ENCODE data around the gene BCL6.

The BCL6 gene

DNA sequence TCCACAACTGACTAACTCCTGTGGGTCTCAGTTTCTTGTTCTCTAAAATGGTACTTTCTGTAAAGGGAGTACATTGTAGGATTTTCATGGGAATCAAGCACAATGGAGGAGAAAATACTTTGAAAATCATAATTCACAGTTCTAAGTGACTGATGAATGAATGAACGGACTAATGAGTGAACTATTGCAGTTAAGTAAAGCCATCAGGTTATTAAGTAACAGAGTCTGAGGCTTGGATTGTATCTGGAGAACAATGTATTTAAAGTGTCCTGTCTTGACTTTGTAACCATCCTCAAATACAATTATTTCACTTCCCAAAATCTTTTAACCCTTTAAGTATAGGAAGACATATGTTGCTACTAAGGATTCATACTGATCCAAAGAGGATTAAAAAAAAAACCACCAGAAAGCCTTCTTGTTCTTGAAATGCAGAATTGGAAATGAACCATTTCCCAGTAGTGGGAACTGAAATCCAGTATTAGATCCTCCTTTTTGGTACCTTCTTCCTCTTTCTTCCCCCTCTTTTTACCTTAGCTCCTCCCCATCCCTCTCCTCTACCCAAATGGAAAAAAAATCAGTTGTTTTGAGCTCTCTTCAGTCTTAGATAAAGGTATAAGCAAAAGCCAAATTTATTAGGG is 13.2 kb upstream of the BCL6 start:
- DNase-seq = no peak

DNA sequence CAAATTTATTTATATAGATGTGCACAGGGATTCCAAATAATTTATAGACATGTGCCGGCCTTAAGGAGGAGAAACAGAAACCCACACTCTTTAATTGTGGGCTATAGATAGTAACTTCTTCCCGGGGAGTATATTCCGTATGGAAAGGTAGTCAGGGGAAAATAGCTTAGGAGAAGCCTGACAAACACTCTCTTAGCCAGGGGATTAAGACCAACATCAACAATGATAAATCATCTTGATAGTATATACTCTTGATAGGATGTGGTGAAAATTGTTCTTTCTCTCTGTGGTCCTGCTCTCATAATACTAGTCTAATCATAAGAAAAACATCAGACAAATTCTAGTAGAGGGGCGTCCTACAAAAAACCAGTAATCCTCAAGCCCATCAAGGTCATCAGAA is 8.2 kb upstream of the BCL6 start:
- no peak for DNase-seq

DNA sequence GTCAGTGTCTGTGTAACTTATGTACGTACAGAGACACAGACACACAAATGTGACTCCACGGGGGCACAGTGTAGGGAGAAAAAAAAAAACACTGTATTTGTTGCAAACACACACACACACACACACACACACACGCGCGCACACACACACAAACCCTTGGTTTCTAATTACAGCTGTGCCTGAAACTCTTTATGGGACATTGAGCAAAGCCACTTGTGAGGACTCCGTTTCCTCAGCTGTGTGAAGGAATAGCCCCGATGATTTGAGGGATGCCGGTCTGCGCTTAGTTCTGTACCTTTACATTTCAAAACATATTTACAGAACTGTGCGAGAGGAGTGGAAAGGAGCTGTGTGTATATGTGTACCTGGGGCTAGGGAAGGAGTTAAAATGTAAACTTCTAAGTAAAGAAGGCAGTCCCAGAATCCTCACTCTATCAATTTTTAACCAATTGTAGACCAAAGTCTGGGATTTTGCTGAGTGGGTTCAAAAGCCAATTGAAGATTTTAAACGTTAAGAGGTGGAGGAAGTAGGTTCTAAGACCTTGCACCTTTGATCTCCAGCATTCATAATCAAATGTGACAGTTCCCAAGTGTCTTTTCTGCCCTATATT is 5.3 kb upstream of the BCL6 start:
- no peak for DNase-seq

DNA sequence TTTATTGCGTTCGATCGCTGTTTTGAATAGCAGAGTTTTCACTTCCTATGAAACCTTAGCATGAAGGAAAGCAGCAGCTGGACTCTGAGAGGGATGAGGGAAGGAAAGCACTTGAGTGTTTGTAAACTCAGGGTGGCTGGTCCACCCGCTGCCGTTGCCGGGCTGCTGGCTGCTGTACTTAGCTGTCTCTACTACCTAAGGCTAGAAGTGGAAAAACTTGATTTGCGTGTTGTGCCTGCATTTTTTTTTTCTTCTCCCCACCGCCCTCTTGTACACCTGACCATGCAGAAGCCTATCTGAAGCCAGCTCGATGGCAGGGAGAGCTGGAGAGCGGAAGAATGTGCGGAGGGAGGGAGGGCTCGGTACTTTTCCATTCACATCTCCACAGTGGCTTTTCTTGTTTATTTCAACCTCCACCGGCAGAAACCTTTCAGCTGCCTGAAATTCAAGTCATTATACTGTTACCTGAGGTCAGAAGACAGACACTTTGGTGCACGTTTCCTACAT is 4.8 kb upstream of the BCL6 start:
- peak; percentile 80 to 90 for DNase-seq

DNA sequence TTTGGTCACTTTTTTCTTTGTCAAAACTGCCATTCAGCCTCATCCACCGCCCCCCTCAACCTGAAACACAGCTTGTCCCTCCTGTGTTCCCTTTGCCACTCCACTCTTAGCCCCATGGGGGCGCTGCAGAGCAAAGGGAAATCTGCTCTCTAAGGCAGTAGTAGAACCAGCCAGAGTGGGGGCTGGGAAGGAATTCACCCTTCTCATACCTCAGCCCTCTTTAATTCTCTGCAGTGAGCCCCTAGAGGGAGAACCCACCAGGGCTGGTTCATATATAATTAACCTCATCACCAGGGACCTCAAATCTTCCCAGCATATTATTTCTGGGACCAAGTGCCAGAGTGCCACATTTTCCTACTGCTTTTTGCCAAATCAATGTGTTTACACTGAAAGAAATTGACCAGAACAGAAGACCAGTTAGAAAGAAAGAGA is 2.8 kb upstream of the BCL6 start:
- peak; percentile 85 for DNase-seq

DNA sequence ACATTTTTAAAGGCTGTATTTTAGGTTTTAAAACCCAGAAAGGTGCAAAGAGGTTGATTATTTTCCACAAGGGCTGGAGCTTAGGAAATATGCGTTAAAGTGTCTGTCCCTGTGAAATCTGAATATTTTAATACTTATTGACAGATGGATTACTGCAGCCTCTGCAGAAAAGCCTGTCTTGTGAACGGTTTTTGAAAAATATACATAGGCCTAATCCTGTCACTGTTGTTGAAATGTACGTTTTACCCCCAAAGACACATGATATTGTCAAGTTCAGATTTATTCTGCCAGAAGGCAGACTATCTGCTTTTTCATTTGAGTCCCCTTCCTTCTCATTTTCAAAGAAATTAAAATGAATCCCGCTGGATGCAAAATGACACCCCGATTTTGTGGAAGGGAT is 2.2 kb upstream of the BCL6 start:
- DNase-seq = no peak

DNA sequence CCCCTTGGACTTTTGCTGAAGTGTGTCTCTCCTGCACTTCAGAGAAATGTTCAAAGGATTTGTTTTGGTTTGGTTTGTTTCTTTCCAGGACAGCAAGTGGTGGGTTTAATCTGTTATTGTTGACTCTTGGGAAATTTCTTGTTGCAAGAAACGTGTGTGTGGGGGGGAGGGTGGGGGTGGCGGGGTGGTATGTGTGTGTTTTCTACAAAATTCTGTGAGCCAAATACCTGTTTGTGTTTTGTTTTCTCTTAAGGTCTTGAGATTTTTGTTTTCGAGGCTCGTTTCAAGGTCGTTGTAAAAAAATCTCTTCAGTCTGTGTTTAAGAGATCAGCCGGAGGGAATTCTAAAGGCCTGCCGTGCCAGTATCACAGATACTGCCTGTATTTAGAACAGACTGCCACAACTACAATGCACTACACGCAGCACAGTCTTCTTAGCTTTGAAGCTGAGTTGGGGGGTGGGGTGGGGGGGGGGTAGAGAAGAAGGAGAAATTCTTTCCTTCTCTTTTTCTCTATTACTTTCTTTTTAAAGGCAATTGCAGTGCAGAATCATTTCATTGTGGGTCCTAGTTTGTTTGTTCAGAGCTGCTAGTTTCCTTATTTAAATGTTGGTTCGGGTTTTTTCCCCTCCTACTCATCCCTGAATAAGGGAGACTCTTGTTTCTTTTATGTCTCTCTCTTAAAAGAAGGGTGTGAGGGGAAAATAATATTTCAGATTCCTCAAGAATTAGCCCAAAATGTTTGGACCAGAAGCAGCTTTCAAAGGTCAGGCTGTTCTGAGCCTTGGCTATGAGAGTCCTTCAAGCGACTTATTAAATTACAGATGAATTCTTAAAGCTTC is 1.4 kb upstream of the BCL6 start:
- DNase-seq = peak; percentile 12

DNA sequence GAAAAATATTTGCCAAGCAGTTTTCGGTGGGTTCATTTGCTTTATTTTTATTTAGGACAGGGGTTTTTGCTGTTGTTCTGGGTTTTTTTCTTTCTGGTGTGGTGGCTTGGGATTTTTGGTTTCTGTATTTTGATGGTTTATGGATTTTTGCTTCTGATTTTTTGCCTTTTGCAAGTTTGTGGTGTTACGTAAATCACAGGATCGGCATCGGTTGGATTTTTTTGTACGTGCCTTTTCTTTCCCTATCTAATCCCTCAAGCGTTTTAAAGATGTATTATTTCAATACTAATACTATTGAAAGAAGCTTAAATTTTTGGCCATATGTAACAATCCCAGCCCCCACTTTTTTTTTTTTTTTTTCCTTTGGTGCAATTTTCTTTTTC is 782 bp upstream of the BCL6 start:
- no peak for DNase-seq

DNA sequence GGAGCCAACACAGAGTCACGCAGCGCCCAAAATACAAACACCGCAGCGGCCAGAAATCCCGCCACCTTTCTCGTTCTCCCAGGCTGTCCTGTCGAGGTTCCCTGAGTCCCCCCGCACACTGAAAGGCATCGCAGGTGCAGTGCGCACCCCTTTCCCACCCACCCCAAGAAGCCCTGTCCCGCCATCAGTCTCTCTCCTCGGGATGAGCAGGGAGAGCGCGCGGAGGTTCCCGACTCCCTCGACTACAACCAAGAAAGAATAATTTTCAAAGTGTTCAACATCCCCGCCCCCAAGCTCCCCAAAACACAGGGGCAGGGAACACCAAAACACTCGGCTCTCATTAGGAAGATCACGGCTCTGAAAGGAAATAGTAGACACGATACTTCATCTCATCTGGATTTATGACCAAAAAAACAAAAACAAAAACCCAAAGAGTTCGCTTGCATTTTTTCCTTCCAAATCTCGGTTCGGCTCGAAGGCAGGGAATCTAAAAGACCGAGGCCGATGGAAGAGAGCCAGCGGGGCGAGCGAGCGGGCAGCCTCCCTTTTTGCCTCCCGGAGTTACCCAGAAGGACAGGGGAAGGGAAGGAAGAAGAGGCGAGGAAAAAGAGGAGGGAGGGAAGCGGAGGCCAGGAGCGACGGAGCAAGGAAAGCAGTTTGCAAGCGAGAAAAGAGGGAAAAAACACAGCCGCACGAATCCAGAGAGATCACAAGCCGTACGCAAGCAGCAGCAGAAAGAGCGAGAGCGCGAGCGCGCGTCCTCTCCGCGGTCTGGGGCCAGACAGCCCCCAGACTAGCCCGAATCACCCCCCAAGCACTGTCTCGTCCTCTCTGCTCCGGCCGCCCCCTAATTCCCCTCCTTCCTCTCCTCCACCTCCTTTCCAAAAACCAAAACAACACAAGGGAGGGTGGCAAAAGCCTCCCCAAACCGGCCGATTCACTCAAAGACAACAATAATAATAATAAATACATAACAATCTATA is 808 bp downstream of the BCL6 start:
- DNase-seq = peak in 1 of 2 experiments; percentile 37

DNA sequence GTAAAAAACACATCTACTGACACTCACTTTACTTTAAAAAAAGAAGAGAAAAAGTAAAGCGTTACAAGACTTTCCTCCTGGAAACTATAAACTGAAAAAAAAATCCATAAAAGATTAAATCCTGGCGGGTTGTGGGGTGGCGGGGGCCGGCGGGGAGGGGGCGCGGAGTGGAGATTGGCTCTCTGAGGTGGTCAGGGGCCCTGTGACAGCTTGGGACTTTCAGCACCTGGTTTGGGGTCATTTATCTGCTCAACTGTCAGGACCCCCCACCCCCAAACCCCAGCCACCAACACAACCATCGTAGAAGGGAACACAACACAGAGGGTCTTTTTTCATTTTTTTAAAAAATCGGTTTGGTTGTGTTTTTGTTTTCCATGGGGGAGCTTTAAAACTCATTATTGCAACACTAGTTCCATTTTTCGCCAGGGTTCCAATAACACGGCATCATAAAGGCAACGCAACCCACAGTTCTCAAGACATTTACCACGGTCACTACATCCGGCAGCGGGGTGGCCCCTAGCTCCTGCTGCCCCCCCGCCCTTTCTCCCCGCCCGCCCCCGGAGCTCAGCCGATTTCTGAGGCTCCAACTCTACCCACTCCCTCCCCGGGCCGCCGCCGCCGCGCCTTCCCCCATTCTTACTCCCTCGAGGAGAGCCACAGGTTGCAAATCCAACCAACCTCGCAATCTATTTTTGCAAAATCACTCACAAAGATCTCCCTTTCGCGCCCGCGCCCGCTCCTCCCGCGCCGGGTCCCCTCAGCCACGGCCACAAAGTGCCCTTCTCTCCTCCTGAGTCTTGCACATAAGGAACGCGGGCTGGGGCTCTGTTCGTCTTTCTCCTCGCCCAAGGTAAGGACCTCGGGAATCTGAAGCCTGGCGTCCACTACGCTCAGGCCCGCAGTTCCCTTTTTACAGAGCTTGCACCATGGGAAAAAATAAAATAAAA is 1.8 kb downstream of the BCL6 start:
- DNase-seq = peak; percentile 11 to 44

DNA sequence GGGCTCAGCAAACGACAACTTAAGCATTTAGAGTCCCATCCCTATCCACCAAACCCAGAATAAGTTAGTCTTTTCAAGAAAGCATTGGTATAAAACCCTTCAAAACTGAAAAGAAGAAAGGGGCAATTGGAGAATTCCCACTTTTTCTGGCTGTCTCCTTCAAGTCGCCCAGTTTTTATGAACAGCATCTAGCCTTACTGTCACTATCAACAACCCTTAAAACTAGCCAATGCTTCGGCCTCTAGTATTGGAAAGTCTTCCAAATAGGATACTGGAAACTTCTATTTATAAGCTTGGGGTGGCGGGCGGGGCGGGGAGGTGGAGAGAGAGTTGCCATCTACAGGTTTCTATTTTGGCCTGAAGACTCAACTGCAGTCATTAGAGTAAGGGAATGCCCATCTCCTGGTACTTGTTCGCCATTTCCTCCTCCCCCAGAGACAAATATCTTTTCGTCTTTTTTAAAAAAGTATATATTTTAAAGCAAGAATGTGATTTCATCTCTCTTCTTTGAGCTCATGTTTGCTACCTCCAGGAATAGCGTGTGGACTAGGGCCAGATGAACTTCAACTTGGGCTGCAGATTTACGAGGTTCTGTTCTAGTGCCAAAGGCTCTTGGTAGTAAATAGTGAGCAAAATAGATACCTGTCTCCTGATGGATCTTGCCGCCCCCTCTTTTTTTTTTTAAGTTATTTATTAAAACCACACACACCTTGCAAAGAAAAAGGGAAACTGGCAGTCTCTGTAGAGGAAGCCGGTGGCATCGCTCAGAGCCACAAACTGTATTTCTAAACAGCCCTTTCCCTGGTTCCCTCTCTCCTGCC is 2.7 kb downstream of the BCL6 start:
- DNase-seq = peak in 1 of 2 experiments; percentile 10

DNA sequence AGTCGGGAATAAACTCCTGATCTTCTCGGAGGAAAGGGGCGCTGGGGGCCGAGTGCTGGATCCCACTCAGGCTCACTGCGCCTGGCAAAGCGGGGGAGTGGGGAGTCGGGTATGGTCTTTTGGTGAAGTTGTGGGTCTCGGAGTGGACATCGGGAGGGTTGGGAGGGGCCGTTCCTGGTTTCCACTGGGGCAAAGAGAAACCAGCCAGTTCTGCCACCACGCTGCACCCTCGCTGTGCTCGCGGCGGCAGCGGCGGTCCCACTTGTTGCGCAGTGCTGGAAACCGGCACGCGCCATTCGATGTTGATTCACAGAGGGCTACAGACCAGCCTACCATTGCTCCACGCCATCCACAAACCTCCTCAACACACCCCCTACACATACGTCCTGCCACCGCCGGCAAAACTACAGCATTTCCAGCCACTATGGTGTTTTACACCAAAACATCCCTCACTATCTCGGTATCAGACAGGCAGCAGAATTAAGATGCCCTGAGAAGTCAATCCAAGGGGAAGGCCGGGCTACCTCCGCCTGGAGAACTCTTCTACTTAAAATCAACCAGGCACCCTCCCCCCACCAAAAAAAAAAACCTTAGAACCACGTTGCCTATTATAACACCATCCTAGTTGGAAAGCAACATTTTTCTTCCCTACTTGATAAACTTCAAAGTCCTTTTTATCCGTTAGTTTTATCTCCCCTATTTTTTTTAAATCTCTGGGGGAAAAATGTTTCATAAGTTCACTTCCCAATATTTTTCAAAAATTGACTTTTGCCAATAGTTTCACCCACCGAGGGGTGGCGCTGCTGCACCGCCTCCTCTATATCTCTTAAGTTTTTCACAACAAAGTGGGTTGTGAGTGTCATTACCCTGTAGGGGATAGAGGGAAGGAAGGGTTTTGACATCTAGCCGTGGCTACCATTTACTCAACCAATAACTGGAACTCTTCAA is 3.6 kb downstream of the BCL6 start:
- peak; percentile 48 to 61 for DNase-seq

DNA sequence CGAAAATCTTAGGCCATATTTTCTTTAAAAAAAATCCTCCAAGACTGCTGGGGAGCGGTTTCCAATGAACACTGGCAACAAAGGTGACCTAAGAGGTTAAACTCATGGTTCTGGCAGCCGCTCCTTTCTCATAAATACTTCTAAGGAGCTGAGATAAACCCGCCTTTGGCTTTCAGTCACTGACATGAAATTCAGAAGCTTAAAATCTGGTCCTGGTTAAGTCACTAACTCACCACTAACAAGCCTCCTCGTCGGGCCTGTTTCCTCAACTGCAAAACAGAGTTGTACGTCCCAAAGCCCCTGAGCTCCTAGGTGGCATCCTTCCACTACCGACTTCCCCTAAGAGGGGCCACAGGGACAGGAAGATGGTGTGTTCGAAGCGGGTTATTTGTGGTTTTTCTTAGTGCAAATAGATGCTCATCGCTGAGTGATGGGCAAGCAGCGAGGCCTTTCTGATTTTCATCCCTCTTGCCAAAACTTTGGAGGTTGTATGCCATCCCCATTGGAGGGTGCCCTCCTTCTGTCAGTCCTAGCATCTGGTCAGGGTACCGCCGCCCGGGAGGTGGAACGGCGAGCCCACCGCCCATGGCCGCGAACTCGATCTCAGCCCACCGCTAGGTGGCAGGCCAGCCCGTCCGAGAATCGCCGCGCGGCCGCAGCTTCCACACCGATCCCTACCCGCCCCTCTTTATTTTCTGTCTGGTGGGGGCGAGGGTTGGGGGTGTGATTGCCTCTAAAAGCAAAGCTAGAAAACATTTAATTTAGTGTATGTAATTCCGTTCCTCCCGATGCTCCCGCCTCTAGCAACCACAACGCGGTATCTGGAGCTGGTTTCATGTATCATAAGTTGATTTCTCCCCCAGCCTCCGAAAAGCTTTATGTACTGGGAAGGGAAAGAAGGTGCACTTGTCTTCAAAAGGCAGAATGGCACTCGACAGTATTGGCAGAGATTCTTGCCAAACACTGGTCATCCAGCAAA is 4.6 kb downstream of the BCL6 start:
- DNase-seq = peak in 1 of 2 experiments; percentile 29

DNA sequence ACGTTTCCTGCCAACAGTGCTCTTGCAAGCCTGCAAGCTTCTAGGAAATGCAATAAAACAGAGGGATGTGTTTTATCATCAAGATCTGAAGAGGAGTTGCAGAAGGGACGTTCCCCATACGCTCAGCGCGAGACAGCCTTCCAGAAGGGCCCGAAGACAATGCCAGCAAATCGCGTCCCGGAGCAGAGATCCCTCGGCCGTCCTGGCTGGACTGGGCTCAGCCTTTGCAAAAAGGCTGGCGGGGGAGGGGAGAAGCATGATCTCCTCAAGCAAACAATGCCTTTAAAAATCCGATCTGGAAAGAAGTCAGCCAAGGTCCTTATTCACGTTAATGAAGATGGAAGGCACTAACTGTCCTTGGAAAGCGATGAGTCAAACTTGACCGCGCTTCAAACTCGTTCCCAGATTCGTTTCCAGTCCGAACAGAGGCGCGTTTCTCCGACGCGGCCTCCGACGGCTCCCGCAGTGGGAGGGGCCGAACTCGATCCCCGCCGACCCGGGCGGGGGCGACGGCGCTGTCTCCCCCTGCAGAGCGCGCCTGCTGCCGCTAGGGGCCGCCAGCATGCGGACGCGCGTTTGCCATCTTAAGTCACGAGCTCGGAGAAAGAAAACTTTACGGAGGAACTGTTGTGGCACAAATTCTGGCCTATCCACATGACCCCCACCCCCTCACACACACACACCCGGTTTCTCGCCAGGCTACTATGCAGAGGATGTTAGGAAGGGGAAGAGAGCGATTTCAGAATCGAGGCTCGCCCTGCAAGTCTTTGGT is 5.5 kb downstream of the BCL6 start:
- DNase-seq = no peak

DNA sequence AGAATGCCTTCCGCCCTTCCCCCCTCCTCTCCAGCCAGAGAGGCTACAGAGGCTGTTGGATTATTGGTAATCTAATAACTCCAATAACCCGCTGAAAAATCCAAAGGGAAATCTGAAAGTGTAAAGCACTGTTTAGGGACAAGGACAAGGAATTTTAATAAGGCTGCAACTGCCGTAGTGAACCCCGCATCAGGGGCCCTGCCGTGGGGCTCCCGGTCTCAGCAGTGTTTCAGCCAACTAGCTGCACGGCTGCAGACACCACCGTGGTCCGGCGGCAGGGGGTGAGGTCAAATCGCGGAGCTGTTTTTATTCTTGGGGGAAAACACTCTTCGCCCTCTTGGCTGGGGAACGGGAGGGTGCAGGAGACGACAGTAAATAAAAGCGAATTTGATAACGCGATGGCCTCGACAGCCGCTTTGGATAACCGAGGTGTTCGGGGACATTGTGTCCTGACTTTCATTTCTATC is 6.1 kb downstream of the BCL6 start:
- DNase-seq = no peak

DNA sequence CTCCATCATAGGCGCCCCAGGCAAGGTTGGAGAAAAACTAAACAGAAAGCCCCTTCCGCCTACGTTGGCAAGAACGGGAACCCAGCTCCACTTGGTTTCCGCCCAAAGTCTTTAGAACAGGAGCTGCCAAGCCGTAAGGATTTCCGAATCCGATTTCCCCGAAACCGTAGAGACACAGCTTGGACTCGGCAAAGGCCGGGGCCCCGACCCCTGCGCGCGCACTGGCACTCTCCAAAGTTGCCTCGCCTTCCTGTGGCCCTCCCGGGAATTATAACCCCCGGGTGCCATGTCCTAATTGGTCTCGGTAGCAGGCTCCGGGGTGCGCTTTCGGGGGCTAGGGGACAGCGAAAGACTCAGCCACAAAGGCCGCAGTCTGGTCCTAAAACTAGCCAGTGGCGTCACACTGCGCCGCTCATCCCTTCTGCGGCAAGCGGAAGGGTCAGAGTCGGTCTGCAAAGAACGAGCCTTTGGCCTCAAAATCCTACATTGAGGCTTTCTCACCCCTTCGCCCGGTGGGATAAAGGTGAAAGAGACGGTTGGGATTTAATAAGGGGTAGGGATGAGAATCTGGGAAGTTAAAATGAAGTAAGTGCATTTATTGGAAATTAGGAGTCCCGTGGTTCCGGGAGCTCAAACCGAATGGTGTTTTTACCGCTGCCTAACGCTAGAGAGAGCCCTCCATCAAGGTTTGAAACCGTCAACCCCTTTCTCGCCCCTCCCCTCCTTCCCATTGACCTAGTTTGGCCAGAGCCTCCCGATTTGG is 6.8 kb downstream of the BCL6 start:
- DNase-seq = no peak

DNA sequence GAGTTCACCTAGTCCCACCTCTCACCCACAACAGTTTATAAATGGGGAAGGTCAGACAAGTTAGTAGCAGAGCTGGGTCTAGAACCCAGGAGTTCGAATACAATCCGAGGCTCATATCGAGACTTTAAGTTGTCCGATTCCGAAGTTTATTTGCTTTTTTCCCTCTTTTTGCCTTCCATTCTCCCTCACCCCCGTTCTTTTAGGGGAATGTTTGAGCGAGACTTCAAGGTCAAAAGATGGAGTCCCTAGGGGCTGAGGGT is 7.3 kb downstream of the BCL6 start:
- DNase-seq = no peak
